B cell (primary cell): ENCODE data around the gene TTC21A.

ENCODE experiments used
- CTCF ChIP-seq: fragments of 200-600 bp; IDR thresholded peaks from one replicate; pipeline ENCODE4 v1.8.0; 2022; ENCODE audit warnings: antibody characterized with exemption, mild to moderate bottlenecking
- EZH2 ChIP-seq: IDR thresholded peaks from 2 replicates; pipeline ENCODE4 v1.6.1; 2012; ENCODE audit warnings: borderline replicate concordance, low read depth, mild to moderate bottlenecking, moderate library complexity, low read length; ENCODE audit not compliant: insufficient read depth, poor library complexity, severe bottlenecking

- TF ChIP-seq CTCF (no peak), EZH2 (no peak)
These were observed 68.7 kb downstream of the TTC21A start for GRCh38 chr3:39176025-39176714.
